ENCODE results near the gene CALN1. TPM values are rescaled to one million over a fixed set of nuclear protein-coding genes. Genes with fewer than 3 reads are reported as not detected.

The CALN1 gene
- polyA plus RNA-seq, 1 donor from 2014 or later: 7.8 TPM

- Histone ChIP-seq H3F3A (ENCODE audit: insufficient read depth, low read length, poor library complexity, severe bottlenecking) (no peaks in the 10 kb centered on the region), H3K27me3 (ENCODE audit: insufficient read depth, low read depth, low read length) (no peaks in the 10 kb centered on the region), H4K20me1 (ENCODE audit: insufficient read depth) (no peaks in the 10 kb centered on the region), H3K36me3 (ENCODE audit: insufficient read depth, low read length) (no peaks in the 10 kb centered on the region), H3K4me3 (ENCODE audit: low read length) (no peak overlapping the region), H3K9me3 (ENCODE audit: low read length) (no peaks in the 10 kb centered on the region), H3K9me2 (ENCODE audit: insufficient read depth, low read length) (no peaks in the 10 kb centered on the region), H2AFZ (ENCODE audit: low read depth, low read length) (no peak overlapping the region), H3K27ac (ENCODE audit: low read length) (no peak overlapping the region), H3K79me2 (replicated peaks; ENCODE audit: insufficient read depth, low read length) (no peaks in the 10 kb centered on the region), H3K4me2 (ENCODE audit: low read length) (no peak overlapping the region), H3K9ac (ENCODE audit: low read length) (no peak overlapping the region)
- no peak for TF ChIP-seq CTCF (IDR thresholded peaks at IDR 0.05; ENCODE audit: poor library complexity, severe bottlenecking)
- no peak for TF ChIP-seq TAF1 (IDR thresholded peaks at IDR 0.05; ENCODE audit: low read depth)
- TF ChIP-seq REST (IDR thresholded peaks at IDR 0.05; ENCODE audit: borderline replicate concordance): no peak
- TF ChIP-seq EZH2 (IDR thresholded peaks at IDR 0.05; ENCODE audit: borderline replicate concordance, insufficient read depth, low read length, poor library complexity, severe bottlenecking): no peak
- TF ChIP-seq POLR2AphosphoS5 (IDR thresholded peaks at IDR 0.05): no peak
- TF ChIP-seq RAD21 (conservative IDR thresholded peaks at IDR 0.05): no peak
- TF ChIP-seq EP300 (conservative IDR thresholded peaks at IDR 0.05; ENCODE audit: poor library complexity, severe bottlenecking): no peak
- no peak for TF ChIP-seq SMC3 (conservative IDR thresholded peaks at IDR 0.05; ENCODE audit: poor library complexity)
- no peak for TF ChIP-seq MXI1 (conservative IDR thresholded peaks at IDR 0.05; ENCODE audit: poor library complexity, severe bottlenecking)
Measured at GRCh38 chr7:72098807-72099580, 313.1 kb downstream of the CALN1 start.

- Histone ChIP-seq H3K9me2 (ENCODE audit: insufficient read depth, low read length) (no peaks in the 10 kb centered on the region), H3K36me3 (ENCODE audit: insufficient read depth, low read length) (no peaks in the 10 kb centered on the region), H3K4me3 (ENCODE audit: low read length) (no peak overlapping the region), H3K4me2 (ENCODE audit: low read length) (no peak overlapping the region), H3F3A (ENCODE audit: insufficient read depth, low read length, poor library complexity, severe bottlenecking) (no peaks in the 10 kb centered on the region), H3K27ac (ENCODE audit: low read length) (no peak overlapping the region), H3K9ac (ENCODE audit: low read length) (no peak overlapping the region), H2AFZ (ENCODE audit: low read depth, low read length) (no peak overlapping the region), H4K20me1 (ENCODE audit: insufficient read depth) (no peaks in the 10 kb centered on the region), H3K27me3 (ENCODE audit: insufficient read depth, low read depth, low read length) (no peaks in the 10 kb centered on the region), H3K9me3 (ENCODE audit: low read length) (no peaks in the 10 kb centered on the region), H3K79me2 (replicated peaks; ENCODE audit: insufficient read depth, low read length) (no peaks in the 10 kb centered on the region)
- TF ChIP-seq EZH2 (IDR thresholded peaks at IDR 0.05; ENCODE audit: borderline replicate concordance, insufficient read depth, low read length, poor library complexity, severe bottlenecking) (no peak), CTCF (IDR thresholded peaks at IDR 0.05; ENCODE audit: poor library complexity, severe bottlenecking) (no peak), EP300 (conservative IDR thresholded peaks at IDR 0.05; ENCODE audit: poor library complexity, severe bottlenecking) (no peak), POLR2AphosphoS5 (IDR thresholded peaks at IDR 0.05) (no peak), RAD21 (conservative IDR thresholded peaks at IDR 0.05) (no peak), TAF1 (IDR thresholded peaks at IDR 0.05; ENCODE audit: low read depth) (no peak), SMC3 (conservative IDR thresholded peaks at IDR 0.05; ENCODE audit: poor library complexity) (no peak), MXI1 (conservative IDR thresholded peaks at IDR 0.05; ENCODE audit: poor library complexity, severe bottlenecking) (no peak), REST (IDR thresholded peaks at IDR 0.05; ENCODE audit: borderline replicate concordance) (no peak)
Measured at GRCh38 chr7:72097226-72097625, 314.9 kb downstream of the CALN1 start.

All from neural cell (in vitro differentiated cells).